ENCODE results near the gene XRCC6. TPM values are rescaled to one million over a fixed set of nuclear protein-coding genes. Genes with fewer than 3 reads are reported as not detected.

Gene XRCC6
- polyA plus RNA-seq, 3 donors, result 58.6 to 286 (median 267) TPM

DNA sequence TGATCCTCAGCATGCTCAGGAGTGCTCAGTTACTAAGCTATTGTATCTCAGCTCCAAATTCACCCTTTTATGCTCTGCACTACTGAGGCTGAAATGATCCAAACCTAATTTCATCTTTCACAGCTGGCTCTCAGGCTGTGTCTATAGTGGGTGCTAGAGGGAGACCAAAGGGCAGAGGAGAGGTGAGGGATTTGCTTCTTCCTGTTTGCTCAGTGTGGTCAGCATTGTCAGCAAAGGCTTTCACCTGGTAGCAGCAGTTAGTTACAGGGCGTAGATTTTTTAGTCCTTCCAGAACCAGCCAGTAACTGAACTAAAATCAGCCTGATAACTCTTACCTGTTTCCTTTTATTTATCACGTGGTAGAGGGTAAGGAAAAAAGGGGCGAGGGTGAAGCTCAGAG lies 33.2 kb downstream of the XRCC6 start:
- Histone ChIP-seq H3K27me3 (ENCODE audit: control insufficient read depth in 2 of 2, insufficient read depth in 2 of 2, low read length in 2 of 2) (no peaks in the 10 kb centered on the region), H3K9me3 (replicated peaks in 1 of 2; ENCODE audit: control insufficient read depth in 1 of 2, insufficient read depth in 1 of 2, low read length in 2 of 2) (no peaks in the 10 kb centered on the region), H3K9ac (ENCODE audit: insufficient read depth, low read length, poor library complexity, severe bottlenecking) (no peak overlapping the region), H2AFZ (ENCODE audit: insufficient read depth, low read depth, low read length, poor library complexity, severe bottlenecking) (no peak overlapping the region), H3K27ac (ENCODE audit: low read depth in 1 of 2, low read length in 2 of 2) (no peak overlapping the region), H3K4me1 (ENCODE audit: control insufficient read depth in 1 of 2, insufficient read depth in 2 of 2, low read length in 2 of 2) (no peaks in the 10 kb centered on the region), H3K79me2 (ENCODE audit: insufficient read depth, low read length) (no peaks in the 10 kb centered on the region), H3K4me2 (replicated peaks; ENCODE audit: extremely low read depth, low read length, poor library complexity, severe bottlenecking) (no peak overlapping the region), H4K20me1 (ENCODE audit: insufficient read depth, low read length) (peaks cover 13% of the 10 kb centered on the region), H3K4me3 (replicated peaks in 1 of 3; ENCODE audit: low read depth in 2 of 3, low read length in 3 of 3) (no peak overlapping the region), H3K36me3 (replicated peaks in 1 of 2; ENCODE audit: control insufficient read depth in 1 of 2, insufficient read depth in 2 of 2, low read length in 2 of 2) (peaks cover 92 to 96% of the 10 kb centered on the region in 2 donors)
- no peaks in the 10 kb centered on the region for H3K27me3 Mint-ChIP-seq (ENCODE audit: low read depth in 3 of 3)
- intact Hi-C loops (cut with micrococcal nuclease), result no loop called here
- WGBS (ENCODE audit: insufficient coverage), result no CpG with 5 or more reads among the region's 3 CpGs
- H3K4me3 Mint-ChIP-seq, result no peak overlapping the region
- peak overlapping the region in 1 of 7 donors; percentile 33 for H3K27ac Mint-ChIP-seq
- no peak for DNase-seq
- TF ChIP-seq, protein P1, sequence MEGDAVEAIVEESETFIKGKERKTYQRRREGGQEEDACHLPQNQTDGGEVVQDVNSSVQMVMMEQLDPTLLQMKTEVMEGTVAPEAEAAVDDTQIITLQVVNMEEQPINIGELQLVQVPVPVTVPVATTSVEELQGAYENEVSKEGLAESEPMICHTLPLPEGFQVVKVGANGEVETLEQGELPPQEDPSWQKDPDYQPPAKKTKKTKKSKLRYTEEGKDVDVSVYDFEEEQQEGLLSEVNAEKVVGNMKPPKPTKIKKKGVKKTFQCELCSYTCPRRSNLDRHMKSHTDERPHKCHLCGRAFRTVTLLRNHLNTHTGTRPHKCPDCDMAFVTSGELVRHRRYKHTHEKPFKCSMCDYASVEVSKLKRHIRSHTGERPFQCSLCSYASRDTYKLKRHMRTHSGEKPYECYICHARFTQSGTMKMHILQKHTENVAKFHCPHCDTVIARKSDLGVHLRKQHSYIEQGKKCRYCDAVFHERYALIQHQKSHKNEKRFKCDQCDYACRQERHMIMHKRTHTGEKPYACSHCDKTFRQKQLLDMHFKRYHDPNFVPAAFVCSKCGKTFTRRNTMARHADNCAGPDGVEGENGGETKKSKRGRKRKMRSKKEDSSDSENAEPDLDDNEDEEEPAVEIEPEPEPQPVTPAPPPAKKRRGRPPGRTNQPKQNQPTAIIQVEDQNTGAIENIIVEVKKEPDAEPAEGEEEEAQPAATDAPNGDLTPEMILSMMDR (IDR thresholded peaks at IDR 0.05), result no peak
- H3K4me1 Mint-ChIP-seq, result no peaks in the 10 kb centered on the region
- H3K36me3 Mint-ChIP-seq, result peaks cover 78 to 97% of the 10 kb centered on the region in 2 donors
- no peaks in the 10 kb centered on the region for H3K9me3 Mint-ChIP-seq

DNA sequence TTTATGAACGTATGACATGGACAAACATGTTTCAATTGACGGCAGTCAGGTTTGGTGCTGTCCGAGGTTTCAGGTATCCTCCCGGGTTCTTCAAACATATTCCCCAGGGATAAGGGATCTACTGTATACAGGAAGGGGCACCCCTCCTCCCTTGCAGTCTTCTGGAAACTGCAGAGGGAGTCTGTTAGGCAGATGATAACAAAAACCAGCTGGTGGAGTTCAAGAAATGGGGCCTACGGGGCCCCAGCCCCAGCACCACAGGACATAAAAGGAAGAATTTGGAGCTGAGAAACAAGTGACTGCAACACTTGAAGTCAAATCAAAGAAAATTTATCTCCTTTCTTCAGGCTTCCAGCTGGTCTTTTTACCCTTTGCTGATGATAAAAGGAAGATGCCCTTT lies 35.5 kb downstream of the XRCC6 start:
- Histone ChIP-seq H3K36me3 (replicated peaks in 1 of 2; ENCODE audit: control insufficient read depth in 1 of 2, insufficient read depth in 2 of 2, low read length in 2 of 2) (peaks cover 93 to 100% of the 10 kb centered on the region in 2 donors), H3K27me3 (ENCODE audit: control insufficient read depth in 2 of 2, insufficient read depth in 2 of 2, low read length in 2 of 2) (no peaks in the 10 kb centered on the region), H3K4me1 (ENCODE audit: control insufficient read depth in 1 of 2, insufficient read depth in 2 of 2, low read length in 2 of 2) (no peaks in the 10 kb centered on the region), H4K20me1 (ENCODE audit: insufficient read depth, low read length) (peaks cover 7% of the 10 kb centered on the region), H3K4me2 (replicated peaks; ENCODE audit: extremely low read depth, low read length, poor library complexity, severe bottlenecking) (no peak overlapping the region), H3K9ac (ENCODE audit: insufficient read depth, low read length, poor library complexity, severe bottlenecking) (no peak overlapping the region), H3K79me2 (ENCODE audit: insufficient read depth, low read length) (no peaks in the 10 kb centered on the region), H3K4me3 (replicated peaks in 1 of 3; ENCODE audit: low read depth in 2 of 3, low read length in 3 of 3) (no peak overlapping the region), H2AFZ (ENCODE audit: insufficient read depth, low read depth, low read length, poor library complexity, severe bottlenecking) (no peak overlapping the region), H3K9me3 (replicated peaks in 1 of 2; ENCODE audit: control insufficient read depth in 1 of 2, insufficient read depth in 1 of 2, low read length in 2 of 2) (no peaks in the 10 kb centered on the region), H3K27ac (ENCODE audit: low read depth in 1 of 2, low read length in 2 of 2) (no peak overlapping the region)
- WGBS (ENCODE audit: insufficient coverage), result no CpG with 5 or more reads among the region's 5 CpGs
- Mint-ChIP-seq H3K9me3 (no peaks in the 10 kb centered on the region), H3K4me1 (no peaks in the 10 kb centered on the region), H3K27ac (peak overlapping the region in 1 of 7 donors; percentile 30), H3K36me3 (peaks cover 86 to 99% of the 10 kb centered on the region in 2 donors), H3K27me3 (ENCODE audit: low read depth in 3 of 3) (no peaks in the 10 kb centered on the region), H3K4me3 (no peak overlapping the region)
- no peak for DNase-seq
- TF ChIP-seq, protein P1 (IDR thresholded peaks at IDR 0.05), result no peak
- intact Hi-C loops (cut with micrococcal nuclease), result no loop called here
